ENCODE results near the gene FAF2. TPM values are rescaled to one million over a fixed set of nuclear protein-coding genes. Genes with fewer than 3 reads are reported as not detected.

The FAF2 gene
- total and polyA plus RNA-seq, 2 donors (not counting 3 experiments of a cell fraction or from before 2014, with no cell fraction given): 27.9 to 43.5 TPM

DNA sequence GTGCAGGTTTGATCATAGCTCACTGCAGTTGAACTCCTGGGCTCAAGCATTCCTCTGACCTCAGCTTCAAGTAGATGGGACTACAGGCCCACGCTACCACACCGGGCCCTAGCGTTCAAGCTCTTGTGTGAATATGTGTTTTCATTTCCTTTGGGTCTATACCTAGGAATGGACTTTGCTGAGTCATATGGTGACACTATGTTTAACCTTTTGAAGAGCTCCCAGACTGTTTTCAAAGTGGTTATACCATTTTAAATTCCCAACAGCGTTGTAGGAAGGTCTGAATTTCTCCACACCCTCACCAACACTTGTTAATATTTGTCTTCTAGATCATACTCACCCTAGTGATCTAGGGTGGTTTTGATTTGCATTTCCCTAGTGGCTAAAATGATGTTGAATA, 33.5 kb downstream of the FAF2 start:
- H3K9me3 ChIP-seq (replicated peaks; ENCODE audit: control insufficient read depth, insufficient read depth, low read length): no peaks in the 10 kb centered on the region
- H3K9me1 ChIP-seq (replicated peaks; ENCODE audit: control insufficient read depth, extremely low read depth, insufficient read depth, low read length): no peaks in the 10 kb centered on the region
- intact Hi-C loops (cut with micrococcal nuclease): no loop called here
- peaks cover 6% of the 10 kb centered on the region in 2 experiments for H3K36me3 ChIP-seq (ENCODE audit: control insufficient read depth in 2 of 2, extremely low read depth in 1 of 2, insufficient read depth in 2 of 2, low read length in 2 of 2)
- no peaks in the 10 kb centered on the region for H3K4me1 ChIP-seq (ENCODE audit: control insufficient read depth, extremely low read depth, insufficient read depth, low read length)
- no peak overlapping the region for H3K9ac ChIP-seq (replicated peaks; ENCODE audit: extremely low read depth, insufficient read depth, low read length)
- H4K20me1 ChIP-seq (replicated peaks; ENCODE audit: control insufficient read depth, extremely low read depth, insufficient read depth, low read length): no peaks in the 10 kb centered on the region
- H3K79me2 ChIP-seq (ENCODE audit: control insufficient read depth, insufficient read depth, low read length): peaks cover 11% of the 10 kb centered on the region
- no peak for TF ChIP-seq POLR2A (IDR thresholded peaks at IDR 0.05; ENCODE audit: low read depth, low read length)
- no peak for TF ChIP-seq POLR2AphosphoS5 (IDR thresholded peaks at IDR 0.05; ENCODE audit: insufficient read depth, low read depth, low read length)
- TF ChIP-seq EZH2 (IDR thresholded peaks at IDR 0.05; ENCODE audit: borderline replicate concordance, low read depth, low read length, severe bottlenecking): no peak
- H2AFZ ChIP-seq (ENCODE audit: low read depth, low read length): no peak overlapping the region
- CTCF ChIA-PET: interaction anchor here (0.8 to 1.7 kb wide), 2 partner anchors 21 to 65 kb away, joined by 3 to 5 read pairs; no protein-coding TSS in a partner anchor
- no peak overlapping the region for H3K27ac ChIP-seq (ENCODE audit: insufficient read depth, low read depth, low read length)
- no peaks in the 10 kb centered on the region for H3K27me3 ChIP-seq (ENCODE audit: control insufficient read depth in 2 of 2, insufficient read depth in 2 of 2, low read length in 2 of 2)
- dilution Hi-C loops (cut with MboI; ENCODE audit: extremely low pct_ligation_motif_present, low sequenced_read_pairs): no loop called here
- peak; percentile 8 for FAIRE-seq
- no peak overlapping the region for H3K4me3 ChIP-seq (replicated peaks in 1 of 3; ENCODE audit: insufficient read depth in 1 of 3, low read depth in 1 of 3, low read length in 3 of 3)
- DNase-seq (ENCODE audit: low read depth, low spot score): no peak
- POLR2A ChIA-PET: no interaction called here
- H3K4me2 ChIP-seq (ENCODE audit: insufficient read depth, low read length): no peak overlapping the region
- no TSS peak for BruUV-seq (replicated peaks)

DNA sequence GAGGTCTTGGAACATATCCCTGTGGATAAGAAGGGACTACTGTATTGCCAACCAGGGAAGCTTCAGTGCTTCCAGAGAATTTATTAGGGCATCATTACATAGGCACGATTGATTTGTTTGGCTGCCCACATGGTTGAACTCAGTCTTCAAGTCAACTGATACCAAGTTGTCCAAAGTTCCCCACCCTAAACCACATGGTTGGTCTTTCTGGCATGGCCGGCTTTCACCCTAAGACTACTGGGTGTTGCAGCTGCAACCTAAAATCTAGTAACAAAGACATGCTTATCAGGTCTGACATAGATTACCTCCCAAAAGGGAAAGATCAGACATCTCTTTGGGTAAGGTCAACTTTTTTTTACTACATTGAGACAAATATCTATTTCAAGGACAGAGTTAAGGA, 37.0 kb downstream of the FAF2 start:
- no peak overlapping the region for H3K9ac ChIP-seq (replicated peaks; ENCODE audit: extremely low read depth, insufficient read depth, low read length)
- intact Hi-C loops (cut with micrococcal nuclease) (loop anchor here (5.0 kb wide), 1 partner anchor 68 kb away; the partner anchor contains the start of gene CLTB), dilution Hi-C loops (cut with MboI; ENCODE audit: extremely low pct_ligation_motif_present, low sequenced_read_pairs) (no loop called here)
- H3K36me3 ChIP-seq (ENCODE audit: control insufficient read depth in 2 of 2, extremely low read depth in 1 of 2, insufficient read depth in 2 of 2, low read length in 2 of 2): peaks cover 7 to 9% of the 10 kb centered on the region in 2 experiments
- H3K9me3 ChIP-seq (replicated peaks; ENCODE audit: control insufficient read depth, insufficient read depth, low read length): no peaks in the 10 kb centered on the region
- no TSS peak for BruUV-seq (replicated peaks)
- H3K4me3 ChIP-seq (replicated peaks in 1 of 3; ENCODE audit: insufficient read depth in 1 of 3, low read depth in 1 of 3, low read length in 3 of 3): no peak overlapping the region
- CTCF ChIA-PET: no interaction called here
- no peak overlapping the region for H3K27ac ChIP-seq (ENCODE audit: insufficient read depth, low read depth, low read length)
- peaks cover 5% of the 10 kb centered on the region for H3K79me2 ChIP-seq (ENCODE audit: control insufficient read depth, insufficient read depth, low read length)
- H3K27me3 ChIP-seq (ENCODE audit: control insufficient read depth in 2 of 2, insufficient read depth in 2 of 2, low read length in 2 of 2): no peaks in the 10 kb centered on the region
- no peak for FAIRE-seq
- DNase-seq (ENCODE audit: low read depth, low spot score): no peak
- H4K20me1 ChIP-seq (replicated peaks; ENCODE audit: control insufficient read depth, extremely low read depth, insufficient read depth, low read length): no peaks in the 10 kb centered on the region
- H3K9me1 ChIP-seq (replicated peaks; ENCODE audit: control insufficient read depth, extremely low read depth, insufficient read depth, low read length): no peaks in the 10 kb centered on the region
- H3K4me1 ChIP-seq (ENCODE audit: control insufficient read depth, extremely low read depth, insufficient read depth, low read length): no peaks in the 10 kb centered on the region
- POLR2A ChIA-PET: no interaction called here
- no peak overlapping the region for H2AFZ ChIP-seq (ENCODE audit: low read depth, low read length)
- no peak for TF ChIP-seq JUN (IDR thresholded peaks at IDR 0.05; ENCODE audit: borderline replicate concordance, insufficient read depth, insufficient read length, low read depth)
- no peak for TF ChIP-seq POLR2A (IDR thresholded peaks at IDR 0.05; ENCODE audit: low read depth, low read length)
- no peak for TF ChIP-seq CTCF (IDR thresholded peaks at IDR 0.05; ENCODE audit: extremely low read depth in 1 of 2, insufficient read depth in 1 of 2, low read depth in 1 of 2, low read length in 2 of 2)
- no peak for TF ChIP-seq GATA2 (IDR thresholded peaks at IDR 0.05; ENCODE audit: insufficient read depth, insufficient read length, low read depth, low read length)
- no peak for TF ChIP-seq EZH2 (IDR thresholded peaks at IDR 0.05; ENCODE audit: borderline replicate concordance, low read depth, low read length, severe bottlenecking)
- no peak for TF ChIP-seq FOS (IDR thresholded peaks at IDR 0.05; ENCODE audit: borderline replicate concordance, insufficient read depth, low read length)
- TF ChIP-seq MAX (IDR thresholded peaks at IDR 0.05; ENCODE audit: insufficient read depth, insufficient read length): no peak
- TF ChIP-seq POLR2AphosphoS5 (IDR thresholded peaks at IDR 0.05; ENCODE audit: insufficient read depth, low read depth, low read length): no peak
- no peak for TF ChIP-seq MYC (IDR thresholded peaks at IDR 0.05; ENCODE audit: low read depth, low read length)
- H3K4me2 ChIP-seq (ENCODE audit: insufficient read depth, low read length): no peak overlapping the region

Data from endothelial cell of umbilical vein (primary cell).